IMR-90 (cell line): ENCODE results near the gene NUCB1. TPM values are rescaled to one million over a fixed set of nuclear protein-coding genes. Genes with fewer than 3 reads are reported as not detected.

Experiments used
- ATAC-seq: fragments of 200-7000 bp; cut with Tn5 transposase; 2 replicates; pipeline ENCODE4 v1.9.1; 2020; ENCODE audit warnings: low read depth, mild to moderate bottlenecking, moderate library complexity
- BruUV-seq: library from RNA; stranded (reverse); fragments of 400-500 nt; replicated peaks from 2 replicates; lab custom pipeline; 2021; lab: Mats Ljungman, UMichigan
- CTCF ChIA-PET: fragments of 300-600 bp; formaldehyde crosslinking; extraction: SDS; loops from one replicate; lab custom pipeline; 2021; ENCODE audit warnings: antibody characterized with exemption; lab: Yijun Ruan, JAX
- POLR2A ChIA-PET: fragments of 300-600 bp; sonication (Branson Sonifier 250); formaldehyde crosslinking; loops from one replicate; lab custom pipeline; 2022; ENCODE audit warnings: antibody characterized with exemption; ENCODE audit not compliant: unreplicated experiment; lab: Charles Lee
- DNase-seq: peaks from one replicate; pipeline ENCODE4 v3.0.0; 2013
- H2AFZ ChIP-seq: replicated peaks from 2 replicates; pipeline ENCODE3; 2013; ENCODE audit warnings: low read length, mild to moderate bottlenecking; ENCODE audit not compliant: poor library complexity
- H2AK5ac ChIP-seq: 2 replicates; pipeline ENCODE4 v1.6.1; 2013; ENCODE audit warnings: low read depth, low read length, inconsistent platforms
- H2AK9ac ChIP-seq: replicated peaks from 2 replicates; pipeline ENCODE3; 2013; ENCODE audit warnings: mild to moderate bottlenecking, low read depth, low read length, moderate library complexity; ENCODE audit not compliant: poor library complexity
- H2BK120ac ChIP-seq: 2 replicates; pipeline ENCODE4 v1.6.1; 2013; ENCODE audit warnings: low read depth, low read length, inconsistent platforms
- H2BK15ac ChIP-seq: 3 replicates; pipeline ENCODE4 v1.6.1; 2013; ENCODE audit warnings: low read depth, low read length, inconsistent platforms
- H2BK20ac ChIP-seq: 2 replicates; pipeline ENCODE4 v1.6.1; 2013; ENCODE audit warnings: low read depth, mild to moderate bottlenecking, inconsistent platforms, low read length, moderate library complexity
- H2BK5ac ChIP-seq: 2 replicates; pipeline ENCODE4 v1.6.1; 2013; ENCODE audit warnings: mild to moderate bottlenecking, low read depth, low read length, inconsistent platforms; ENCODE audit not compliant: poor library complexity, severe bottlenecking
- H3K14ac ChIP-seq: replicated peaks from 2 replicates; pipeline ENCODE4 v1.6.1; 2013; ENCODE audit warnings: low read depth, low read length, inconsistent platforms
- H3K18ac ChIP-seq: 2 replicates; pipeline ENCODE4 v1.6.1; 2013; ENCODE audit warnings: low read depth, low read length, control low read depth
- H3K23ac ChIP-seq: 2 replicates; pipeline ENCODE4 v1.6.1; 2013; ENCODE audit warnings: low read depth, low read length, inconsistent platforms
- H3K27ac ChIP-seq: 2 replicates; pipeline ENCODE4 v1.5.1; 2013; ENCODE audit warnings: mild to moderate bottlenecking, control low read depth, low read length; ENCODE audit not compliant: insufficient read depth
- H3K27me3 ChIP-seq: 2 replicates; pipeline ENCODE4 v1.6.1; 2013; ENCODE audit warnings: low read length; ENCODE audit not compliant: control insufficient read depth, insufficient read depth
- H3K36me3 ChIP-seq: 2 replicates; pipeline ENCODE4 v1.6.1; 2013; ENCODE audit warnings: low read length, mixed read lengths; ENCODE audit not compliant: control insufficient read depth, insufficient read depth
- H3K4ac ChIP-seq: 2 replicates; pipeline ENCODE4 v1.6.1; 2013; ENCODE audit warnings: low read depth, low read length, inconsistent platforms
- H3K4me1 ChIP-seq: 2 replicates; pipeline ENCODE4 v1.6.1; 2013; ENCODE audit warnings: low read length, mixed read lengths; ENCODE audit not compliant: control insufficient read depth, insufficient read depth
- H3K4me2 ChIP-seq: 2 replicates; pipeline ENCODE4 v1.6.1; 2013; ENCODE audit warnings: low read depth, mild to moderate bottlenecking, control low read depth, low read length, moderate library complexity
- H3K4me3 ChIP-seq: 2 replicates; pipeline ENCODE4 v1.5.1; 2013; ENCODE audit warnings: low read depth, mild to moderate bottlenecking, control low read depth, low read length, moderate library complexity; ENCODE audit not compliant: insufficient read depth
- H3K56ac ChIP-seq: 2 replicates; pipeline ENCODE4 v1.6.1; 2013; ENCODE audit warnings: low read length, inconsistent platforms; ENCODE audit not compliant: insufficient read depth; ENCODE audit errors: extremely low read depth
- H3K79me1 ChIP-seq, 2 experiments: 2 replicates each; pipeline ENCODE4 v1.6.1; 2013; ENCODE audit warnings: low read length in 2 of 2, inconsistent platforms in 1 of 2, low read depth in 1 of 2
- H3K9ac ChIP-seq: 2 replicates; pipeline ENCODE4 v1.6.1; 2013; ENCODE audit warnings: low read depth, low read length, control low read depth
- H3K9me1 ChIP-seq: 2 replicates; pipeline ENCODE4 v1.6.1; 2013; ENCODE audit warnings: low read length, inconsistent platforms; ENCODE audit not compliant: insufficient read depth
- H3K9me3 ChIP-seq: 2 replicates; pipeline ENCODE4 v1.6.1; 2013; ENCODE audit warnings: low read length; ENCODE audit not compliant: control insufficient read depth, insufficient read depth
- H4K20me1 ChIP-seq: 2 replicates; pipeline ENCODE4 v1.6.1; 2013; ENCODE audit warnings: low read length, inconsistent platforms; ENCODE audit not compliant: insufficient read depth
- H4K5ac ChIP-seq: 2 replicates; pipeline ENCODE4 v1.6.1; 2013; ENCODE audit warnings: mild to moderate bottlenecking, low read depth, low read length, control low read depth
- H4K8ac ChIP-seq, 2 experiments: 2 replicates each; pipeline ENCODE4 v1.6.1; 2013; ENCODE audit warnings: low read depth in 2 of 2, low read length in 2 of 2, control low read depth in 1 of 2, inconsistent platforms in 1 of 2
- H4K91ac ChIP-seq: 2 replicates; pipeline ENCODE4 v1.6.1; 2013; ENCODE audit warnings: low read depth, low read length, inconsistent platforms; ENCODE audit not compliant: insufficient read depth
- FOS ChIP-seq: fragments of 150-350 bp; IDR thresholded peaks from 2 replicates; pipeline ENCODE4 v1.6.1; 2016; ENCODE audit warnings: low read depth, low read length
- WGBS, 2 experiments: methylation state at CpG; one replicate each; pipeline versions ENCODE4 v1.1.5 to v1.1.7; 2013; ENCODE audit warnings: missing lambda C conversion rate in 2 of 2; ENCODE audit not compliant: insufficient read length in 1 of 2; ENCODE audit errors: extremely low coverage in 2 of 2; 5-methylcytosine and 5-hydroxymethylcytosine counted together
- dilution Hi-C: fragments of 300-500 bp; cut with HindIII; formaldehyde crosslinking; loops from one replicate; pipeline ENCODE4 v1.14.3; 2018; ENCODE audit warnings: low sequenced_read_pairs; ENCODE audit not compliant: unreplicated experiment
- in situ Hi-C: fragments of 300-500 bp; cut with MboI; formaldehyde crosslinking; loops from 3 replicates; pipeline ENCODE4 v1.14.3; 2019; ENCODE audit warnings: low sequenced_read_pairs, inconsistent platforms, mixed read lengths
- intact Hi-C: fragments of 100-400 bp; cut with micrococcal nuclease; formaldehyde crosslinking; loops from 2 replicates; pipeline ENCODE4 v1.10.0; 2022
- polyA plus RNA-seq, 3 experiments: library from polyadenylated mRNA; depleted of rRNA; stranded (reverse); fragments of >200 nt; gene quantifications; 2 replicates each; pipeline ENCODE4 v1.2.3, GENCODE V29; 2012; ENCODE audit warnings: low replicate concordance in 1 of 3
- total RNA-seq: library from RNA; depleted of rRNA; stranded (reverse); fragments of >200 nt; gene quantifications from 2 replicates; pipeline ENCODE4 v1.2.3, GENCODE V29; 2012

The NUCB1 gene
- total and polyA plus RNA-seq, 2 of the 4 experiments (the other 2 are of a cell fraction): 37.3 to 253 TPM

GRCh38 chr19:48962849-48963165, 62.7 kb downstream of the NUCB1 start:
- Histone ChIP-seq H4K5ac (no peak overlapping the region; the same call in 1 of the 2 replicates), H3K4ac (peak overlapping the region; percentile 99), H3K14ac (no peak overlapping the region), H3K9me3 (no peaks in the 10 kb centered on the region), H2BK5ac (peak overlapping the region; percentile 99), H4K8ac (peak overlapping the region; percentile 63 to 92; a peak in 2 of 4 replicates), H3K4me1 (peaks cover 20% of the 10 kb centered on the region), H3K9me1 (peaks cover 11% of the 10 kb centered on the region), H4K91ac (peak overlapping the region; percentile 58), H3K4me2 (no peak overlapping the region), H2AFZ (no peak overlapping the region), H3K4me3 (no peak overlapping the region), H3K36me3 (peaks cover 25% of the 10 kb centered on the region), H4K20me1 (peaks cover 27% of the 10 kb centered on the region), H2AK5ac (peak overlapping the region; percentile 86; the same call in 1 of the 2 replicates), H3K23ac (no peak overlapping the region), H3K56ac (no peak overlapping the region), H3K27me3 (no peaks in the 10 kb centered on the region), H3K18ac (no peak overlapping the region), H2BK20ac (no peak overlapping the region), H3K27ac (peak overlapping the region; percentile 96), H3K79me1 (peaks cover 0 to 74% of the 10 kb centered on the region in 2 experiments; a peak in 3 of 4 replicates), H3K9ac (peak overlapping the region; percentile 70; the same call in 1 of the 2 replicates), H2BK120ac (peak overlapping the region; percentile 99; the same call in 1 of the 2 replicates), H2BK15ac (no peak overlapping the region), H2AK9ac (peak overlapping the region; percentile 53)
- intact Hi-C loops (loop anchor here (10.0 kb wide), 1 partner anchor 318 kb away; the partner anchor contains the start of gene CA11), in situ Hi-C loops (loop anchor here (5.0 to 10.0 kb wide), 2 partner anchors 71 to 318 kb away; partner anchors contain the start of gene CA11), dilution Hi-C loops (no loop called here)
- DNase-seq (no peak), ATAC-seq (no peak)
- BruUV-seq: no TSS peak
- WGBS, 2 experiments: no CpG with 5 or more reads among the region's 7 CpGs
- POLR2A ChIA-PET: no interaction called here
- TF ChIP-seq FOS: no peak
- CTCF ChIA-PET: no interaction called here
